ENCODE results near the gene TIMP3.

DNA sequence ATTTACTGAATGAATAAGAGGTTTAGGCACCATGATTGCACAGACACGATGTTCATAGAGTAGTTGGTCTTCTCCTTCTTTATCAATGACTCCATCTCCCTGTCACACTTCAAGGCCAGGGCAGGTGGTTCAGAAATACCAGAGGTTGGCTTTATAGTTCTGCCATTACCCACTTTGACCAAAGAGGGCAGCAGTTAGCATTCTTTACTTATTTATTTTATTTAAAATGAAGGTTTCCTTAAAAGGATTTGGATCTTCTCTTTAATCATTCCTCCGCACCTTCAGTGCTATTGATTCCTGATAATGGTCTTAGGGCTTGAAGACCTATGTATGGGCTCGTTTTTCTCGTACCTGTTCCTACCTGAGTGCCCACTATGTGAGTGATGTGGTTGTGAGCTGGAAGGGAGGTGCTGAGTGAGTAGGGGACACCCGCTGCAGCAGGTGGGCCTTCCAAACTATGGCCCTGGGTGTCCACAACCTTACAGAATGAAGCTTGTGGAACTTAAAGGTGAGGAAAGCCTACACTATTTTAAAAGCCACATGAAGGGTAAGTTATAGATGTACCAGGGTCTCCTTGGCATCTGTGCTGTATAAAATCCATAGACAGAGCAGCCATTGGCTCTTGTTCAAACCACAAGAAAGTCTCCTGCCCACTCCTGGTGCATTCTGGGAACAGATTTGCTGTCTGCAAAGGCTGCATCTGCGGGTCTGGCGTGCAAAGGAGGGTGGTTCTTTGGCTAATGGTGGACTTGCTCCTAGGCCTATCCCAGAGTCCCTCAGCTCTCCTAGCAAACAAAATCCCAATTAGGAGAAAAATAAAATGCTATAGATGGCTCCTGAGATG is 35.0 kb downstream of the TIMP3 start:
- TF ChIP-seq POLR2A (IDR thresholded peaks at IDR 0.05) (no peak), CTCF (IDR thresholded peaks at IDR 0.05) (peak in 1 of 3 donors; percentile 23)

Measured in breast epithelium (tissue), 3 donors.